H4 (cell line): Measurements from ENCODE around the gene TMOD4. TPM values are rescaled to one million over a fixed set of nuclear protein-coding genes. Genes with fewer than 3 reads are reported as not detected.

Experiments
- DNase-seq: peaks from one replicate; pipeline ENCODE4 v3.0.0-alpha.2; 2015; ENCODE audit warnings: low spot score
- total RNA-seq: library from RNA; depleted of rRNA; stranded (reverse); fragments of >200 nt; shearing (Covaris generic); gene quantifications from 2 replicates; pipeline ENCODE4 v1.2.3, GENCODE V29; 2014; rRNA removed

TMOD4 gene
- total RNA-seq, 1 experiment from 2014 or later: 0.35 TPM

GRCh38 chr1:151142411-151143056 is 33.2 kb downstream of the TMOD4 start:
- DNase-seq: no peak

- DNase-seq: no peak
Measured at GRCh38 chr1:151137789-151138188, 38.0 kb downstream of the TMOD4 start.

GRCh38 chr1:151135433-151136385 is 40.1 kb downstream of the TMOD4 start:
- no peak for DNase-seq

GRCh38 chr1:151134991-151135390 is 40.8 kb downstream of the TMOD4 start:
- DNase-seq: no peak

GRCh38 chr1:151134396-151134795 is 41.4 kb downstream of the TMOD4 start:
- no peak for DNase-seq

GRCh38 chr1:151133018-151133806 is 42.6 kb downstream of the TMOD4 start:
- no peak for DNase-seq

GRCh38 chr1:151132335-151133017 is 43.3 kb downstream of the TMOD4 start:
- no peak for DNase-seq

GRCh38 chr1:151131701-151132334 is 44.0 kb downstream of the TMOD4 start:
- no peak for DNase-seq

- DNase-seq: no peak
Measured at GRCh38 chr1:151130987-151131586, 44.7 kb downstream of the TMOD4 start.

- DNase-seq: no peak
Measured at GRCh38 chr1:151128800-151129199, 47.0 kb downstream of the TMOD4 start.

- no peak for DNase-seq
Measured at GRCh38 chr1:151124763-151125403, 50.9 kb downstream of the TMOD4 start.

Other genes starting within 250 kb of the TMOD4 start
- gene SETDB1, start 249.6 kb downstream of the TMOD4 start, total RNA-seq: 15.9 and 26.2 TPM in 2 replicates
- gene CERS2, start 201.1 kb downstream of the TMOD4 start, total RNA-seq: 97.8 and 110 TPM in 2 replicates
- gene ANXA9, start 193.7 kb downstream of the TMOD4 start, total RNA-seq: 0.04 and 0.23 TPM in 2 replicates
- 9.3 and 12.2 TPM in 2 replicates for gene MINDY1, start 169.1 kb downstream of the TMOD4 start, total RNA-seq
- 10.6 and 19.7 TPM in 2 replicates for gene PRUNE1, start 167.5 kb downstream of the TMOD4 start, total RNA-seq
- gene BNIPL, start 139.4 kb downstream of the TMOD4 start, total RNA-seq: 0.10 TPM in 1 of 2 replicates, not detected in the other
- 0.86 and 2.7 TPM in 2 replicates for gene C1orf56, start 128.2 kb downstream of the TMOD4 start, total RNA-seq
- gene CDC42SE1, start 116.4 kb downstream of the TMOD4 start, total RNA-seq: 46.8 and 49.5 TPM in 2 replicates
- gene MLLT11, start 115.6 kb downstream of the TMOD4 start, total RNA-seq: 49.2 and 65.3 TPM in 2 replicates
- 2.6 and 8.3 TPM in 2 replicates for gene GABPB2, start 105.2 kb downstream of the TMOD4 start, total RNA-seq
- gene SEMA6C, start 29.4 kb downstream of the TMOD4 start, total RNA-seq: 1.1 and 2.7 TPM in 2 replicates
- gene TNFAIP8L2, start 19.3 kb downstream of the TMOD4 start, total RNA-seq: not detected in 2 replicates
- 5.4 and 7.2 TPM in 2 replicates for gene LYSMD1, start 10.1 kb downstream of the TMOD4 start, total RNA-seq
- gene SCNM1, start 9.8 kb downstream of the TMOD4 start, total RNA-seq: 31.5 and 39.7 TPM in 2 replicates
- gene VPS72, start 14.2 kb upstream of the TMOD4 start, total RNA-seq: 65.2 and 65.8 TPM in 2 replicates
- gene PIP5K1A, start 22.6 kb upstream of the TMOD4 start, total RNA-seq: 28.2 and 34.0 TPM in 2 replicates
- 319 TPM in 2 replicates for gene PSMD4, start 78.8 kb upstream of the TMOD4 start, total RNA-seq
- 7.4 and 8.7 TPM in 2 replicates for gene ZNF687, start 106.3 kb upstream of the TMOD4 start, total RNA-seq
- gene PI4KB, start 151.4 kb upstream of the TMOD4 start, total RNA-seq: 19.7 and 21.2 TPM in 2 replicates
- 49.6 and 49.7 TPM in 2 replicates for gene RFX5, start 171.3 kb upstream of the TMOD4 start, total RNA-seq
- gene SELENBP1, start 196.7 kb upstream of the TMOD4 start, total RNA-seq: 3.3 and 5.8 TPM in 2 replicates
- gene PSMB4, start 223.6 kb upstream of the TMOD4 start, total RNA-seq: 726 and 740 TPM in 2 replicates